PC-9 (cell line): ENCODE measurements around the gene ETNK2.

ENCODE experiments used
- EZH2 ChIP-seq: fragments of 200-600 bp; sonication (generic); IDR thresholded peaks from 2 replicates; pipeline ENCODE4 v1.8.0; 2017; ENCODE audit warnings: antibody characterized with exemption, low read depth
- TF ChIP-seq, protein P1 (sequence below): fragments of 200-600 bp; sonication (generic); conservative IDR thresholded peaks from 2 replicates; pipeline ENCODE4 v1.6.1; 2017; ENCODE audit warnings: mixed run types, antibody characterized with exemption, mild to moderate bottlenecking, moderate library complexity

DNA sequence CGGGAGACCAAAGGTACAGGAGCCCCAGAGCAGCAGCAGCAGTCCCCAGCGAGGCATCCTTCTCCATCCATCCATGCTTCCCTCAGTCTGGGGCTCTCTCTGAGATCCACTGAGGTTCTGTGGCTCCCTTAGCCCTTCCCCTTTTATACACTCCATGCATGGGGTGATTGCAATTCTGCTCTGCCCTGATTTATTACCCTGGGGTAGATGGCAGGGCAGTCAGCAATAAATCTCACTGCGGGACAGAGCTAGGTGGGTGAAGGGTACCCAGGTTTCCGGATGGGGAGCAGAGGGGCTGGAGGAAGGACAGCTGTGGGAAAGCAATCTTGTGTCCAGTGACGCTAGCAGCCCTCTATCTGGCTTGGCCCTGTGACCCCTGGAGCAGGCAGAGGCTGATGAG, 14.4 kb upstream of the ETNK2 start, which contains the start of gene REN:
- TF ChIP-seq, protein P1, sequence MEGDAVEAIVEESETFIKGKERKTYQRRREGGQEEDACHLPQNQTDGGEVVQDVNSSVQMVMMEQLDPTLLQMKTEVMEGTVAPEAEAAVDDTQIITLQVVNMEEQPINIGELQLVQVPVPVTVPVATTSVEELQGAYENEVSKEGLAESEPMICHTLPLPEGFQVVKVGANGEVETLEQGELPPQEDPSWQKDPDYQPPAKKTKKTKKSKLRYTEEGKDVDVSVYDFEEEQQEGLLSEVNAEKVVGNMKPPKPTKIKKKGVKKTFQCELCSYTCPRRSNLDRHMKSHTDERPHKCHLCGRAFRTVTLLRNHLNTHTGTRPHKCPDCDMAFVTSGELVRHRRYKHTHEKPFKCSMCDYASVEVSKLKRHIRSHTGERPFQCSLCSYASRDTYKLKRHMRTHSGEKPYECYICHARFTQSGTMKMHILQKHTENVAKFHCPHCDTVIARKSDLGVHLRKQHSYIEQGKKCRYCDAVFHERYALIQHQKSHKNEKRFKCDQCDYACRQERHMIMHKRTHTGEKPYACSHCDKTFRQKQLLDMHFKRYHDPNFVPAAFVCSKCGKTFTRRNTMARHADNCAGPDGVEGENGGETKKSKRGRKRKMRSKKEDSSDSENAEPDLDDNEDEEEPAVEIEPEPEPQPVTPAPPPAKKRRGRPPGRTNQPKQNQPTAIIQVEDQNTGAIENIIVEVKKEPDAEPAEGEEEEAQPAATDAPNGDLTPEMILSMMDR: no peak
- no peak for TF ChIP-seq EZH2
